Upper lobe of left lung (tissue), 6 donors: ENCODE measurements around the gene HERC2. TPM values are rescaled to one million over a fixed set of nuclear protein-coding genes. Genes with fewer than 3 reads are reported as not detected.
"Not testable (repeated sequence)": the region's sequence is repeated elsewhere in the genome, so short reads cannot be mapped to it uniquely, and the experiment has no call there.

ENCODE experiments used
- ATAC-seq, 2 donors: fragments of 200-7000 bp; cut with Tn5 transposase; one replicate each; pipeline ENCODE4 v1.9.1; 2022; ENCODE audit warnings: mild to moderate bottlenecking in 2 of 2, moderate library complexity in 2 of 2; ENCODE audit not compliant: low FRiP score in 2 of 2
- DNase-seq, 2 donors: peaks; one replicate each; pipeline ENCODE4 v3.0.0-alpha.2; 2019 to 2020
- H3K27ac ChIP-seq, 4 donors: fragments of 200-600 bp; sonication (generic); one replicate each; pipeline ENCODE4 v1.5.1; 2016 to 2019
- H3K27me3 ChIP-seq, 4 donors: fragments of 200-600 bp; sonication (generic); one replicate each; pipeline ENCODE4 v1.5.1; 2017 to 2019
- H3K36me3 ChIP-seq, 4 donors: fragments of 200-600 bp; sonication (generic); one replicate each; pipeline ENCODE4 v1.5.1; 2016 to 2019
- H3K4me1 ChIP-seq, 4 donors: fragments of 200-600 bp; sonication (generic); one replicate each; pipeline ENCODE4 v1.5.1; 2018 to 2019
- H3K4me3 ChIP-seq, 4 donors: fragments of 200-600 bp; sonication (generic); one replicate each; pipeline ENCODE4 v1.5.1; 2017 to 2019; ENCODE audit warnings: mild to moderate bottlenecking in 2 of 4, moderate library complexity in 1 of 4
- H3K9me3 ChIP-seq, 4 donors: fragments of 200-600 bp; sonication (generic); one replicate each; pipeline ENCODE4 v1.5.1; 2018 to 2019
- CTCF ChIP-seq, 6 experiments: fragments of 450-650 bp in 4 of 6; fragments of 200-600 bp in 2 of 6; sonication (generic) in 2 of 6; IDR thresholded peaks; one replicate each; pipeline ENCODE4 v1.5.1; 2016 to 2019; ENCODE audit warnings: antibody characterized with exemption in 6 of 6
- EP300 ChIP-seq, 4 donors: sonication (generic); formaldehyde crosslinking; IDR thresholded peaks; one replicate each; pipeline ENCODE4 v1.5.1; 2017; ENCODE audit warnings: antibody characterized with exemption in 4 of 4, control low read depth in 2 of 4
- POLR2A ChIP-seq, 4 donors: fragments of 450-650 bp; IDR thresholded peaks; one replicate each; pipeline ENCODE4 v1.5.1; 2016 to 2017; ENCODE audit warnings: antibody characterized with exemption in 4 of 4, mild to moderate bottlenecking in 2 of 4
- POLR2AphosphoS5 ChIP-seq, 2 donors: sonication (generic); formaldehyde crosslinking; IDR thresholded peaks; one replicate each; pipeline ENCODE4 v1.5.1; 2017; ENCODE audit warnings: antibody characterized with exemption in 2 of 2
- WGBS, 2 donors: methylation state at CpG; one replicate each; pipeline ENCODE4 v1.1.5; 2017 to 2018; 5-methylcytosine and 5-hydroxymethylcytosine counted together
- total RNA-seq, 6 donors: library from RNA; depleted of rRNA in 4 of 6; stranded (reverse); fragments of >200 nt in 4 of 6; gene quantifications; one replicate each; pipeline versions ENCODE4 v1.1.0 to v1.2.1, GENCODE V29; 2016 to 2021
- donor health status: DM: no; HTN: no; CAD: no; lungs with moderate emphysema.
- donor health status: DM: no; HTN: yes; CAD: no; lungs with severe emphysema.

Gene HERC2
- total RNA-seq, 6 donors from 2014 or later, result 48.6 to 113 (median 53.4) TPM

DNA sequence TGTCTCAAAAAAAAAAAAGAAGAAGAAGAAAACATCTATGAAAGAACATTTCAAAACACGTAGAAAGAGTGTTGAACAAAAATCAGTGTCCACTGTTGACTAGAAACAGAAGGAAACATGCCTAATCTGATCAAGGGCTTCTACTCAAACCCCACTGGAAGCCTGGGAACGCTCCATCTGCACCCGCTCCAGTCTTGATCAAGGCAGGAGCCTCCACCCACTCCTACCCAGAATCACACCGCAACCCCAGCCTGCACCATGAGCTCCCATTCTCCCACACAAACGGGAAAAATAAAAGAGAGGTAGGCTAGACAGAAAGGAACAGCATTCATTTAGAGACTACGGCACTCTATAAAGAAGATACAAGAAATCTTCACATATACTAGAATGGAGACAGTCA is 181.9 kb downstream of the HERC2 start:
- 96 to 98% methylated on average over 6 of the region's 6 CpGs for WGBS, 2 donors
- ATAC-seq, result no peak
- no peak overlapping the region for H3K27ac ChIP-seq
- no peaks in the 10 kb centered on the region for H3K9me3 ChIP-seq
- H3K36me3 ChIP-seq, result peaks cover 12 to 72% (median 43%) of the 10 kb centered on the region in 4 donors
- peaks cover 0 to 4% (median 0%) of the 10 kb centered on the region in 4 donors for H3K4me1 ChIP-seq
- no peak for TF ChIP-seq POLR2A (IDR thresholded peaks at IDR 0.05)
- no peak for TF ChIP-seq POLR2AphosphoS5 (IDR thresholded peaks at IDR 0.05)
- no peak for TF ChIP-seq CTCF (IDR thresholded peaks at IDR 0.05)
- no peak for DNase-seq
- H3K4me3 ChIP-seq, result no peak overlapping the region
- no peaks in the 10 kb centered on the region for H3K27me3 ChIP-seq

DNA sequence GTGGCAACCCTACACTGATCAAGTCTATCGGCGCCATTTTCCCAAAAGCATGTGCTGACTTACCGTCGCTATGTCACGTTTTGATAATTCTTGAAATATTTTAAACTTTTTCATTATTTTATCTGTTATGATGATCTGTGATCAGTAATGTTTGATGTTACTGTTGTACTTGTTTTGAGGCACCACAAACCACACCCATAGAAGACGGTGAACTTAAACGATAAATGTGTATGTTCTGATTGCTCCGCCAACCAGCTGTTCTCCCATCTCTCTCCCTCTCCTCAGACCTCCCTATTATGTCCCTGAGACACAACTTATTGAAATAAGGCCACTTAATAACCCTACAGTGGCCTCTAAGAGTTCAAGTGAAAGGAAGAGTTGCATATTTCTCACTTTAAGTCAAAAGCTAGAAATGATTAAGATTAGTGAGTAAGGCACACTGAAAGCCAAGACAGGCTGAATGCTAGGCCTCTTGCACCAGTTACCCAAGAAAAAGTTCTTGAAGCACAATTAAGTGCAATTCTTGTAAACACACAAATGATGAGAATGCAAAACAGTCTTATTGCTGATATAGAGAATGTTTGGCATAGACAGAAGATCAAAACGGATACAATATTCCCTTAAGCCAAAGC is 184.5 kb downstream of the HERC2 start:
- H3K4me1 ChIP-seq, ATAC-seq, H3K9me3 ChIP-seq, H3K27ac ChIP-seq, DNase-seq, H3K27me3 ChIP-seq, H3K4me3 ChIP-seq: not testable (repeated sequence)
- peaks cover 7 to 60% (median 30%) of the 10 kb centered on the region in 4 donors for H3K36me3 ChIP-seq
- 83 to 86% methylated on average over 9 of the region's 9 CpGs for WGBS, 2 donors

GRCh38 chr15:28136236-28136904 is 185.6 kb downstream of the HERC2 start:
- H3K4me1 ChIP-seq, H3K27ac ChIP-seq, H3K4me3 ChIP-seq, H3K27me3 ChIP-seq, DNase-seq, H3K9me3 ChIP-seq: not testable (repeated sequence)
- H3K36me3 ChIP-seq, result peaks cover 5 to 60% (median 35%) of the 10 kb centered on the region in 4 donors
- WGBS, 2 donors, result 54 to 66% methylated on average over 5 to 6 of the region's 6 CpGs
- ATAC-seq, result peak in 1 of 2 donors; percentile 31

GRCh38 chr15:28133281-28133680 is 188.7 kb downstream of the HERC2 start:
- DNase-seq (no peak), ATAC-seq (no peak)
- peaks cover 3 to 62% (median 35%) of the 10 kb centered on the region in 4 donors for H3K36me3 ChIP-seq
- no peaks in the 10 kb centered on the region for H3K9me3 ChIP-seq
- no peak overlapping the region for H3K4me3 ChIP-seq
- H3K4me1 ChIP-seq, result peaks cover 0 to 4% (median 0%) of the 10 kb centered on the region in 4 donors
- H3K27me3 ChIP-seq, result no peaks in the 10 kb centered on the region
- TF ChIP-seq EP300 (IDR thresholded peaks at IDR 0.05) (no peak), POLR2A (IDR thresholded peaks at IDR 0.05) (no peak), CTCF (IDR thresholded peaks at IDR 0.05) (no peak), POLR2AphosphoS5 (IDR thresholded peaks at IDR 0.05) (no peak)
- no peak overlapping the region for H3K27ac ChIP-seq

- Histone ChIP-seq H3K27ac (no peak overlapping the region), H3K4me1 (peaks cover 0 to 4% (median 0%) of the 10 kb centered on the region in 4 donors), H3K27me3 (no peaks in the 10 kb centered on the region), H3K36me3 (peaks cover 3 to 62% (median 35%) of the 10 kb centered on the region in 4 donors), H3K4me3 (no peak overlapping the region), H3K9me3 (no peaks in the 10 kb centered on the region)
- ATAC-seq, result no peak
- no peak for TF ChIP-seq CTCF (IDR thresholded peaks at IDR 0.05)
- no peak for TF ChIP-seq POLR2A (IDR thresholded peaks at IDR 0.05)
- TF ChIP-seq POLR2AphosphoS5 (IDR thresholded peaks at IDR 0.05), result no peak
- TF ChIP-seq EP300 (IDR thresholded peaks at IDR 0.05), result no peak
- peak in 1 of 2 donors; percentile 74 for DNase-seq
- WGBS, 2 donors, result 84 to 88% methylated on average over 21 of the region's 21 CpGs
These were observed 189.3 kb downstream of the HERC2 start for GRCh38 chr15:28132524-28133275.
